ENCODE measurements around the gene EXOC1L. TPM values are rescaled to one million over a fixed set of nuclear protein-coding genes. Genes with fewer than 3 reads are reported as not detected.

EXOC1L gene
- total RNA-seq, 1 donor = not detected

DNA sequence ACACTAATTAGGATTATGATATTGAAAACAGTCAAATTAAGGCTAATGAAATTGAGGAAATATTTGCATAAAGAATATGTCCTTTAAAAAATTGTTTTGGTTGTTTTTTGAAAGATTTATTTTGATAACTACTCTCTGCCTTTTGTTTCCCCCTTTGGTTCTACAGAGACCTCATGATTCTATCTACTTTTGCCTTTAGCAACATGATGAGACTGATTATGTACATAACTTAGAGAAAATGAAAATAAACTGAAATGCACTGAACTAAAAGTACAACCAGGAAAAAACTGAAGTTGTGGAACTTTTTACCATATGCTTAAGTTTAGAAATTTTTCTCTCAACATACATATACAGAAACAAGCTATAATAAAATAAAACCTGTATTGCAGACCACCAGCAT, 55.2 kb downstream of the EXOC1L start:
- TF ChIP-seq, protein P1, sequence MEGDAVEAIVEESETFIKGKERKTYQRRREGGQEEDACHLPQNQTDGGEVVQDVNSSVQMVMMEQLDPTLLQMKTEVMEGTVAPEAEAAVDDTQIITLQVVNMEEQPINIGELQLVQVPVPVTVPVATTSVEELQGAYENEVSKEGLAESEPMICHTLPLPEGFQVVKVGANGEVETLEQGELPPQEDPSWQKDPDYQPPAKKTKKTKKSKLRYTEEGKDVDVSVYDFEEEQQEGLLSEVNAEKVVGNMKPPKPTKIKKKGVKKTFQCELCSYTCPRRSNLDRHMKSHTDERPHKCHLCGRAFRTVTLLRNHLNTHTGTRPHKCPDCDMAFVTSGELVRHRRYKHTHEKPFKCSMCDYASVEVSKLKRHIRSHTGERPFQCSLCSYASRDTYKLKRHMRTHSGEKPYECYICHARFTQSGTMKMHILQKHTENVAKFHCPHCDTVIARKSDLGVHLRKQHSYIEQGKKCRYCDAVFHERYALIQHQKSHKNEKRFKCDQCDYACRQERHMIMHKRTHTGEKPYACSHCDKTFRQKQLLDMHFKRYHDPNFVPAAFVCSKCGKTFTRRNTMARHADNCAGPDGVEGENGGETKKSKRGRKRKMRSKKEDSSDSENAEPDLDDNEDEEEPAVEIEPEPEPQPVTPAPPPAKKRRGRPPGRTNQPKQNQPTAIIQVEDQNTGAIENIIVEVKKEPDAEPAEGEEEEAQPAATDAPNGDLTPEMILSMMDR (IDR thresholded peaks at IDR 0.05; ENCODE audit: insufficient read depth, low read depth, low read length) = no peak
- DNase-seq (ENCODE audit: low read depth) = no peak
- H3K4me3 ChIP-seq (ENCODE audit: low read depth, low read length) = no peak overlapping the region

DNA sequence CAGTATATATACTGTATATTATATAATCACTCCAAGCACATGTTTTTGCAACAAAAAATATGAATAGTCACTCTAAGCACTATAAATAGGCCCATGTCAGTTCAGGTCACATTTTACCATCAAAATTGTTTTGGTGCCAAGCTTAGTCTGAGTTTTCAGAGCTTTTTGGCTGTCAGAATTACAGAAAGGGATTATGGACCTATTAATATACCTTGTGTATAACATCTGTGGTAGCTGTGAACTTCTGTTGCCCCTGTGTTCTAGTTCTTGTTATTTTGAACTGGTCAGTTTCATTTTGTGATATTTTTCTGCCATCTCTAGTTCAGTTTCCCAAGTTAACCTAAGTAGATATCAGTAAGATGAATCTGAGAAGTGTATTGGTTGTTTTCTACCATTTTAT, 56.8 kb downstream of the EXOC1L start:
- no peak for DNase-seq (ENCODE audit: low read depth)
- TF ChIP-seq, protein P1 (IDR thresholded peaks at IDR 0.05; ENCODE audit: insufficient read depth, low read depth, low read length) = no peak
- H3K4me3 ChIP-seq (ENCODE audit: low read depth, low read length) = no peak overlapping the region

DNA sequence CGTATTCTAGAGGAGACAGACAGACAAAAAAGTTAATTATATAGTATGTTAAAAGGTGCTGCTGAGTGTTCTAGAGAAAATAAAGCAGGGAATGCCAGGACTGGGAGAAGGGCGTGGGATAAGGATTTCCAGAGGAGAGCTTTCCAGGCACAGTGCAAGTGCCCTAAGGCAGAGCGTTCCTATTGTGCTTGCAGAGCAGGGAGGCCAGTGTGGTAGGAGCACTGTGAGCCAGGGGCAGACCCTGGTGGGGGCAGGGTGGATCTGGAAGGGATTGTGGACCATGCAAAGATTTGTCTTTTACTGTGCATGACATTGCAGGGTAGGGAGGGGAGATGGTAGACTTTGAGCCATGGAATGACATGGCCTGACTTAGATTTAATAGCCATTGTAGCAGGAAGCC, 59.6 kb downstream of the EXOC1L start:
- TF ChIP-seq, protein P1 (IDR thresholded peaks at IDR 0.05; ENCODE audit: insufficient read depth, low read depth, low read length) = no peak
- DNase-seq (ENCODE audit: low read depth) = no peak
- no peak overlapping the region for H3K4me3 ChIP-seq (ENCODE audit: low read depth, low read length)

DNA sequence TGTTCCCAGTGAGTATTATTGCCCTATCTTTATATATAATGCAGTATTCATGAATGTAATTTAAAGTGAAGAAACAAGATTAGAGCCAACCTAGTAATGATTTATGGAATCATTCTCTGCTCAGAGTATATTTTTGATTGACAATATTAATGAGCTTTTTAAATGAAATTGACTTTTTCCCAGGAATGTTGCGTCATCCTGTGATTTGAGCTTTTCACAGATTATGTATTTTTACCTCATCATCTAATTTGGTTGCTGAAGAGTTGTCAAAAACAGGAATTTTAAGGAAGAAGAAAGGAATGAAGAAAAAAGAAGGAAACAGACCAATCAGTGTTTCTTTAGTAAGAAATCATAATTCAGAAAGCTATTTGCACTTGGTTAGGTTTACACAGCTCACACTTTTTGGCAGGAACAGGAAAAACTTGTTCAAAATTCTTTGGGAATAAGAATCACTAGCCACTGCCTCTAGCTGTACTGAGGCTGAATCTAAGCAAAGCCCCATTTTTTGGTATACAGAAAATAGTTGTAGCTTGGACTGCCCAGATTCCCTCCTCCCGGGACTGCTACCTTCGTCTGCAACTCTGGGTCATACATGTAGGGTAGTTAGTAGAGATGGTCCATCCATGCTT, 61.2 kb downstream of the EXOC1L start:
- H3K4me3 ChIP-seq (ENCODE audit: low read depth, low read length) = no peak overlapping the region
- DNase-seq (ENCODE audit: low read depth) = no peak
- TF ChIP-seq, protein P1 (IDR thresholded peaks at IDR 0.05; ENCODE audit: insufficient read depth, low read depth, low read length) = no peak

DNA sequence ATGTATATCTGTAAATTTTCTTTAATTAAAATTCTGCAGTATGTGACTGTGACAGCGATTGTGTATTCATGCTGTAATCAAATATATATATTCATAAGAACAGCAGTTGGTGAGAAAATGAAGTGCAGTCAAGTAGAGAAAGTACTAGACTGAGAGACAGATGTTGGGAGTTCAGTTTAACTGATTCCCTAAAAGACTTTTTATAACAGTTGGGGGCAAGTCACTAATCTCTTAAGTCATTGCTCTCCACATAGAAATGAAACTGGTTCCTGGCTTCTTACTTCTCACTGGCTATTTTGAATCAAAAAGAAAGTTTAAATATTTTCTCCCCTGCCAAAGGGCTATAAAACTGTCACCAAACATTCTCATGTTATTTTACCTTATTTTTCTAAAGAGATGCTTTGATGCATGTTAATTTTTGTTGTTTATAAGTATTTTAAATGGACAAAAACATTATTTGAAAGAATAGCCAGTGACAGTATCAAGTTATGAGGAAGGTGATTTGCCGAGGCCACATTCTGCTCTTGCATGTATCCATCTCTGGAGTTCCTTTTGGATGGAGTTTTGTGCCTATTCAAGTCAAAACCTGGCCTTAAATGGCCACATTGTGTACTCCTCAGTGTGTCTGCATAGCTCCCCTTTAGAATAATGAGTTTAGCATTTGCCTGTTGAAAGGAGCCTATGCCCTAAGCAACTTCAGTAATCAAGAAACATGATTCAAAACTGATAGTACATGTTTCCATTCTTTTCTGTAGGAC, 64.7 kb downstream of the EXOC1L start:
- TF ChIP-seq, protein P1 (IDR thresholded peaks at IDR 0.05; ENCODE audit: insufficient read depth, low read depth, low read length) = no peak
- peak; percentile 17 for DNase-seq (ENCODE audit: low read depth)
- H3K4me3 ChIP-seq (ENCODE audit: low read depth, low read length) = no peak overlapping the region

DNA sequence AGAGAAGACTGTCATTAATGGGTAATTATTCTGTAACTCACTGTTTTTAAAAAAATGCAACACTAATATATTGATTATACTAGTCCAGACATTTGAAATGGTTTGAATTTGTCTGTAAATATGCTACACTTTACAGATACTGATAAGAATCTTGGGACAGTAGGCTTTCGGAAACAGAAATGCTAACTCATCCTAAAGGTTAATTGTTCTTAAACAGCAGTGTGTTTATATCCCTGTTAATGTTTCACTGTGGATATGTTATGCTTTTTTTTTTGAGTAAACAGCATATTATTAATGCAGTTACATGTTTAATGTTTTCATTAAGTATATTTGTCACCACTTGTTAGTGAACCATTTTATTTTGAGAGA, 65.2 kb downstream of the EXOC1L start:
- no peak overlapping the region for H3K4me3 ChIP-seq (ENCODE audit: low read depth, low read length)
- TF ChIP-seq, protein P1 (IDR thresholded peaks at IDR 0.05; ENCODE audit: insufficient read depth, low read depth, low read length) = no peak
- DNase-seq (ENCODE audit: low read depth) = no peak

Small RNA genes within 50 kb of the gene (small RNA-seq; reads per million reads assigned to genes)
- gene RNU6-276P (not detected), gene RNU6-652P (not detected)

Other genes starting within 250 kb of the EXOC1L start
- gene PDCL2, start 227.5 kb upstream of the EXOC1L start, total RNA-seq = not detected in 2 replicates
- not detected in 2 replicates for gene NMU, start 183.5 kb upstream of the EXOC1L start, total RNA-seq
- 46.2 and 50.3 TPM in 2 replicates for gene EXOC1, start 33.9 kb downstream of the EXOC1L start, total RNA-seq
- 11.0 and 12.1 TPM in 2 replicates for gene CEP135, start 129.2 kb downstream of the EXOC1L start, total RNA-seq

All from fibroblast of villous mesenchyme (primary cell).